Breast epithelium (tissue), 3 donors: Measurements from ENCODE around the gene GHRL.

Experiments
- POLR2A ChIP-seq: fragments of 450-650 bp; IDR thresholded peaks from one replicate; pipeline ENCODE4 v1.6.1; 2016; ENCODE audit warnings: antibody characterized with exemption, mild to moderate bottlenecking, moderate library complexity
- TF ChIP-seq, protein P1 (sequence below), 3 donors: fragments of 450-650 bp; IDR thresholded peaks; one replicate each; pipeline ENCODE4 v1.5.1; 2016 to 2017; ENCODE audit warnings: antibody characterized with exemption in 3 of 3, mild to moderate bottlenecking in 3 of 3, moderate library complexity in 3 of 3

DNA sequence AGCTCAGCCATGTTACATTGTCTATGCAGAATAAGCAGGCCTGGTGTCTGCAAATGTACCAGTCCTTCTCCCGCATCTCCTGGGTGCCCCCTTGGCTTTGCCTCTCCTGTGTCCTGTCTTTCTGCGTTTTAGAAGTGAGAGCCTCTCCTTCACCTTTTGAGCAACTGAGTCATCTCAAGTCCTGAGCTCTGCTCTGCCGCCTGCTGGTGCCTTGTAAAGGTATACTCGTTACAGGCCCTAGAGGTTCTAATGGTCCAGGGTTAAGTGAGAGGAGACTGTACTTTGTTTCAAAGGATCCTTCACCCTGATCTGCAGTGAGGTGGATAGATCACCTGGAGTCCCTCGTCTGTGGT, 12.6 kb downstream of the GHRL start:
- TF ChIP-seq, protein P1, sequence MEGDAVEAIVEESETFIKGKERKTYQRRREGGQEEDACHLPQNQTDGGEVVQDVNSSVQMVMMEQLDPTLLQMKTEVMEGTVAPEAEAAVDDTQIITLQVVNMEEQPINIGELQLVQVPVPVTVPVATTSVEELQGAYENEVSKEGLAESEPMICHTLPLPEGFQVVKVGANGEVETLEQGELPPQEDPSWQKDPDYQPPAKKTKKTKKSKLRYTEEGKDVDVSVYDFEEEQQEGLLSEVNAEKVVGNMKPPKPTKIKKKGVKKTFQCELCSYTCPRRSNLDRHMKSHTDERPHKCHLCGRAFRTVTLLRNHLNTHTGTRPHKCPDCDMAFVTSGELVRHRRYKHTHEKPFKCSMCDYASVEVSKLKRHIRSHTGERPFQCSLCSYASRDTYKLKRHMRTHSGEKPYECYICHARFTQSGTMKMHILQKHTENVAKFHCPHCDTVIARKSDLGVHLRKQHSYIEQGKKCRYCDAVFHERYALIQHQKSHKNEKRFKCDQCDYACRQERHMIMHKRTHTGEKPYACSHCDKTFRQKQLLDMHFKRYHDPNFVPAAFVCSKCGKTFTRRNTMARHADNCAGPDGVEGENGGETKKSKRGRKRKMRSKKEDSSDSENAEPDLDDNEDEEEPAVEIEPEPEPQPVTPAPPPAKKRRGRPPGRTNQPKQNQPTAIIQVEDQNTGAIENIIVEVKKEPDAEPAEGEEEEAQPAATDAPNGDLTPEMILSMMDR (IDR thresholded peaks at IDR 0.05) = no peak
- TF ChIP-seq POLR2A = no peak
